GM21528 (cell line): Measurements from ENCODE around the gene ATAD3B.
"Not testable (repeated sequence)": the region's sequence is repeated elsewhere in the genome, so short reads cannot be mapped to it uniquely, and the experiment has no call there.

Experiments
- ATAC-seq: cut with Tn5 transposase; IDR thresholded peaks from one replicate; pipeline ENCODE4 v1.9.1; 2021; ENCODE audit warnings: mild to moderate bottlenecking, moderate library complexity; ENCODE audit not compliant: unreplicated experiment, low FRiP score

The ATAD3B gene

DNA sequence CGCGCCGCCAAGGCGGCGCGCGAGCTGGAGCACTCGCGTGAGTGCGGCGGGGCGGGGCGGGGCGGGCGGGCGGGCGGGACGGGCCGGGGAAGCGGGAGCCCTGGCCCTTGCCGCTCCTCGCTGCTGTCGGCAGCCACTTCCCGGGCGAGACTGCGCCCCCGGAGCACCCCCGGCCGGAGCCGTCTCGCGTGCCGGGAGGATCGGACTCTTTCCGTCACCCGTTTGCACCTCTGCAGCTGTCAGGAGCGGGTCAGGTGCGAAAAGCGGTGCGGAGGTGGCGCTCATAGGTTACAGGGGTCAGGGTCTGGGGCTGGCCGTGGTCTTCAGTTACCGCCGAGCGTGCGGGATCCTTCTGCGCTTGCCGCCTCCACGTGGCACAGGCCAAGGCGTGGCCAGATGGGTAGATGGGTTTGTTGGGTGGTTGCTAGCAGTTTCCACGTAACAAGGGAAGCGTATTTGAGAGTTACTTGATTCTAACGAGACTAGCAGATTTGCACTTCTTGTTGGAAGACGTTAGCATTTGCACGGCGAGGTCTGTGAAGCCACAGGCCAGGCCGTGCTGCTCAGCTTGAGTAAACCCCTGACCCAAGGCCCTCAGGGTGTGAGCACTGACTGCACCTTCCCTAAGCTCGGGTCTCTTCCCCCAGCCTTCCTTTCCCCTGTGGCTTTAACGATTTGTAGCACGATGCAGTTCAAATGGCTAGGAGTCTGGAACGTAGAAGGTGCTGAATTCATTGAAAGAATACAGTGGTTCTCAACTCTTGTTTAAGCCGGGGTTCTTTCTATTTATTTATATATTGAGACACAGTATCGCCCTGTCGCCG, 700 bp downstream of the ATAD3B start:
- peak; percentile 29 for ATAC-seq

GRCh38 chr1:1476011-1476410, 4.4 kb downstream of the ATAD3B start:
- not testable (repeated sequence) for ATAC-seq

- no peak for ATAC-seq
Observed at GRCh38 chr1:1477206-1477605, 5.6 kb downstream of the ATAD3B start.

DNA sequence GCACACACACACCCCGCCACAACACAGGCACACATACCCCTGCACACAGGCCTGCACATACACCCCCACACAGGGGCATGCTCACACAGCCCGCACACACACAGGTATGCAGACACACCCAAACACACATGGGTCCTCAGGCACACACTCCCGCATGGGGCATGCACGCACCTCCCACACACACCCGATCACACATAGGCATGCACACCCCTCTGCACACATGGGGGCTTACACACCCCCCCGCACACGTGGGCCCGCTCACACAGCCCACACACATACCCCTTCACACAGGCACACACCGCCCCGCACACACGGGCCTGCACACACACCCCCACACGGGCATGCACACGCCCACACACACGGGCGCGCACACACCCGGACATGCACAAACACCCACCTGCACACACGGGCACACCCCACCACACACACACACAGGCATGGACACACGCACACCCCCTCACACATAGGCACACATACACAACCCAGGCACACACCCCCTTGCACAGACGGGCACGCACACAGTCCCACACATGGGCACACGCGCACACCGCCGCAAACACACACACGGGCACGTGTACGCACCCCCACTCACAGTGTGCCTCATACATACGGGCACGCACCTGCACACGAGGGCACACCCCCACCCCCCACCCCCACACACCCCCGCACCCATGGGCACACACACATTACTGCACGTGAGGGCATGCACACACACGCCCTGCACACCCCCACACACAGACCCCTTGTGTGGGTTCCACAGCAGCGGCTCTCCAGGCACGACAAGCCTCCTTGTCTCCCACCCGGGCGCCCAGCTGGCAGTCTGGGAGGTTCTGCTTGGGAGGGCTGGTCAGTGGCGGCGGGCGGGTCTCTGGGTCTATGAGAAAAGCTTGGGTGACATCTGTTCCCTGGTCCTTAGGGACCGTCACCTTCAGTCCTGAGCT, 8.3 kb downstream of the ATAD3B start:
- ATAC-seq = no peak

- not testable (repeated sequence) for ATAC-seq
Observed at GRCh38 chr1:1480488-1480867, 8.9 kb downstream of the ATAD3B start.

- ATAC-seq = not testable (repeated sequence)
Observed at GRCh38 chr1:1481811-1482210, 10.2 kb downstream of the ATAD3B start.

DNA sequence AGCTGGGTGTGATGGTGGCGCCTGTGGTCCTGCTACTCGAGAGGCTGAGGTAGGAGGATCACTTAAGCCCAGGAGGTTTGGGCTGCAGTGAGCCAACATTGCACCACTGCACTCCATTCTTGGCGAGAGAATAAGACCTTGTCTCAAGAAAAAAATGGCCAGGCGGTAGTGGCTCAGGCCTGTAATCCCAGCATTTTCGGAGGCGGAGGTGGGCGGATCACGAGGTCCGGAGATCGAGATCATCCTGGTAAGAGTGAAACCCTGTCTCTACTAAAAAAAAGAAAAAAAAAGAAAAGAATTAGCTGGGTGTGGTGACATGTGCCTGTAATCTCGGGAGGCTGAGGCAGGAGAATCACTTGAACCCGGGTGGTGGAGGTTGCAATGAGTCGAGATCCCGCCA, 11.3 kb downstream of the ATAD3B start:
- no peak for ATAC-seq

DNA sequence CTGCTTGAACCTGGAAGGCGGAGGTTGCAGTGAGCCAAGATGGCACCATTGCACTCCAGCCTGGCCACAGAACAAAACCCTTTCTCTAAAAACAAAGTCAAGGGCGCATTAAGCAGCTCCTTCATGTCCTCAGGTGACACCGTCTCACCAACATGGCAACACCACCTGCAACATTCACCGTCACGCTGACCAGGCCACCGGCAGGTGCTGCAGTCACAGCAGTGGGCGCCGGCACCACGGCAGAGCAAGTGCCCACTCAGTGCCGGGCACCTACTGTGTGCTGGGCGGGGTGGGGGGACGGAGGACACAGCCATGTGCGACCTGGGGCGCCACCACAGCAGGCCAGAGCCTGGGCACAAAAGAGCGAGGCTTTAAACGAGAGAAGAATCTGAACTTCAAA, 12.1 kb downstream of the ATAD3B start:
- ATAC-seq = no peak

DNA sequence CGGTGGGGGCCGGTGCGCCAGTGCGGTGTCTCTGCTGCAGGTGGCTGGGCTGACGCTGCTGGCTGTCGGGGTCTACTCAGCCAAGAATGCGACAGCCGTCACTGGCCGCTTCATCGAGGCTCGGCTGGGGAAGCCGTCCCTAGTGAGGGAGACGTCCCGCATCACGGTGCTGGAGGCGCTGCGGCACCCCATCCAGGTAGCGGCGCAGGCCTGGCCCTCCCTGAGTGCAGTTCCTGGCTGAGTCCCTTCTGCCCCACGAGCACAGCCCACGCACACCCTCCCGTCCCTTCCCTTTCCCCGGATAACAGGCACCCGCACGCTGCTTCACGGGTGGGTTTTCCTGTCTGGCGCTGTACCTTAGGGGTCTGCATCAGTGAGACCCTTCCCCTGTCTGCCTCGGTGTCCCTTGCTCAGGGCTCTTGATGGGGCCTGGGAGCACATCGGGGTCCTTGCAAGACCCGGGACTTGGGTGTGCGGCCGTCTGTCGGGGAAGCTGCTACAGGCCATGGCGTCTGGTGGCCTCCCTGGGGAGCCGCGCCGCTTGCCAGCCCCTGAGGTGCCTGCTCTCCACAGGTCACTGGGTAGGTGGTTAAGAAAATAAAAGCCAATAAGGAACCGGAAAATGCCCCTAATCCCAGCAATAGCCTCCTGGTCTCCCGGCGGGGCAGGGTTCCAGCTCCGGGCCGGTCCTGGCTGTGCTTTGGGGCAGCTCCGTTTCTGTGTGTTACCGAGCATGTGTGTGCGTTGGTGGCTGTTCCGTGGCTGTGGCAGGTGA, 13.6 kb downstream of the ATAD3B start:
- ATAC-seq = not testable (repeated sequence)

GRCh38 chr1:1485755-1486317, 14.3 kb downstream of the ATAD3B start:
- not testable (repeated sequence) for ATAC-seq

DNA sequence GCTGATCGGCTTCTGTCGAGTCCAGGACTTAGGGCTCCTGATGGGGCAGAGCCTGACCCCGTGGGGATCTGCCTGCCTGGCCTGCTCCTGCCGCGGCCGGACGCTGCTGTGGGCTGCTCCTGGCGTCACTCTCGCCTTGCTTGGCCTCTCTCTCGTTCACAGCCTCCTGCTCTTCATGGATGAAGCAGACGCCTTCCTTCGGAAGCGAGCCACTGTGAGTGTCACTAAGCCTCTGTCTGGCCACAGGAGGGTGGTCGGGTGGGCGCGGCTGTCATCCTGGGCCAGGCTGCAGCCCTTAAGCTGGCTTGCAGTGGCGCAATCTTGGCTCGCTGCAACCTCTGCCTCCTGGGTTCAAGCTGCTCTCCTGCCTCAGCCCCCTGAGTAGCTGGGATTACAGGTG, 16.1 kb downstream of the ATAD3B start:
- no peak for ATAC-seq

DNA sequence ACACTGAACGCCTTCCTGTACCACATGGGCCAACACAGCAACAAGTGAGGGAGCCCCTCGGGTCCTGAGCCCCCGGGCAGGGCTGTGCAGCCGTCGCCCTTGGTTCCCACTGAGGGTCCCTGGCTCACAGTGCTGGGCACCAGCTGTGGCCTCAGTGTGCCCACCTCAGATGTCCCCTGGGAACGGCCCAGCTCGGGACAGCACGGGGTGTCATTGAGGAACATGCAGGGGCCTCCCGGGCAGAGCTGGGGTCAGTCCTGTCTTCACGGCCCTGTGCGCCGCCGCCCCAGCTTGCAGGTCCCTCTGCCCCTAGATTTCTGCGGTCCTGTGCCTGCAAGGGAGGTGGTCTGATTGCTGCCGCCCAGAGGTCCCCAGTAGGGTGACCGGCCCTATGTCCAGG, 17.7 kb downstream of the ATAD3B start:
- no peak for ATAC-seq

GRCh38 chr1:1489861-1490260, 18.3 kb downstream of the ATAD3B start:
- no peak for ATAC-seq

DNA sequence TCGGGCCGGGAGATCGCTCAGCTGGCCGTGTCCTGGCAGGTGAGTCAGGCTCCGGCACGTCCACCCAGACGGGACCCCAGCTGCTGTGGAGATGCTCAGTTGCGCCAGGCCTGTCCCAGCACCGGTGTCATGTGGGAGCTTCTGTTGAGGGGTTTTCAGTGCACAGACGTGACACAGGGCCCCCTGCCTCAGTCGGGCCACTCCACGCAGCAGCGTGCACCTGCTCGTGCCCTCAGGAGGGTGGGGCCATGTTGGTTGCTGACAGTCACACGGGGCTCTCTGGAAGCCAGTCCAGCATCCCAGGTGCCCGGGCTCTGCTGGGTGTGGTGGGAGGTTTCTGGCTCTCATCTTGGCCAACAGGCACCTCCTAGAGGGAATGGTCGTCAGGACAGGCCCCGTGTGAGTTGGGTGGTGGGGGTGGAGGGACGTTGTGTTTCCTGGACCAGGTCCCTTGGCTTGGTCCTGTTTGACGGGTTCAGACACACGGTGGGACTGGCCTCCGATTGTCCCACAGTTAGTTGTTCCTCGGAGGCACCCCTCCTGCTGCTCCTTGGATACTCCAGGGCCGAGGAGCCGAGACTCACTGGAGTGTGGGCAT, 19.2 kb downstream of the ATAD3B start:
- ATAC-seq = no peak

DNA sequence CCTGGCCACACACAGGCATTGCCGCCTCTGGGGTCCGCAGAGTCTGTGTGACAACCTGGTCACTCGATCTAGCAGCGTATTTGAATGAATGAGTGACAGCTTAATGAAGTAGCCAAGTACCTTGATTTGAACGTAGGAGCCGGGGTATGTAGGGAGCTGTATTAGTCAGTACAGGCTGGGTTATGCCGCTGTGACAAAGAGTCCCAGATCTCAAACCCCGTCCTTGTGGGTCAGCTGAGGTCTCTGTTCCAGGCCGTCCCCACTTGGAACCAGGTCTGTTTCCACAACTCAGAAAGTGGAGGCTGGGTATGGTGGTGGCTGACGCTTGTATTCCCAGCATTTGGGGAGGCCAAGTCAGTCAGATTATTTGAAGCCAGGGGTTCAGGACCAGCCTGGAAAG, 20.0 kb downstream of the ATAD3B start:
- no peak for ATAC-seq

DNA sequence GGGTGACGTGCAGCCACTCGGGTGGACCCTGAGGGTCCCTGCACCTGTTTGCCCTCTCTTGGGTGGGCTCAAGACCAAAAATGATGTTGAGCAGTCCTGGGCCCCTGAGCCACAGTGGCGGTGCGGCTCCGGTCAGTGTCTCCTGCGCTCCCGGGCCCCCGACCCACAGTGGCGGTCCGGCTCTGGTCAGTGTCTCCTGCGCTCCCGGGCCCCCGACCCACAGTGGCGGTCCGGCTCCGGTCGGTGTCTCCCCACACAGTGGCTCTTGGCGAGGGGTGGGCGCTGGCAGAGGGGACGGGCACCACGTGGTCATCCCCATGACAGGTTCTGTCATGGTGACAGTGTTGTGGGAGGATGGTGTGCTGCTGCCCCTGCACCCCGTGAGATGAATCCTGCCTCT, 22.7 kb downstream of the ATAD3B start:
- ATAC-seq = not testable (repeated sequence)

DNA sequence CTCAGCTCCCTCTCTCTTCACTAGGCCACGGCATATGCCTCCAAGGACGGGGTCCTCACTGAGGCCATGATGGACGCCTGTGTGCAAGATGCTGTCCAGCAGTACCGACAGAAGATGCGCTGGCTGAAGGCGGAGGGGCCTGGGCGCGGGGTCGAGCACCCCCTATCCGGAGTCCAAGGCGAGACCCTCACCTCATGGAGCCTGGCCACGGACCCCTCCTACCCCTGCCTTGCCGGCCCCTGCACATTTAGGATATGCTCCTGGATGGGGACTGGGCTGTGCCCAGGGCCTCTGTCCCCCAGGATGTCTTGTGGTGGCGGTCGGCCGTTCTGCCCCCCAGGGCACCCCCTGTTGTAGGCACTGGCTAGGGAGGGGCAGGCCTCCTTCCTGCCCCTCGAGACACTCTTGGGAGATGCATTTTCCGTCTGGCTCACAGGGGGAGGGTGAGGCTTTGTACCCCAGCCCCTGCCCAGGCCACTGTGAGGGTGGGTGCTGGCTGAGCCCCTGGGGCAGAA, 24.0 kb downstream of the ATAD3B start:
- ATAC-seq = not testable (repeated sequence)

DNA sequence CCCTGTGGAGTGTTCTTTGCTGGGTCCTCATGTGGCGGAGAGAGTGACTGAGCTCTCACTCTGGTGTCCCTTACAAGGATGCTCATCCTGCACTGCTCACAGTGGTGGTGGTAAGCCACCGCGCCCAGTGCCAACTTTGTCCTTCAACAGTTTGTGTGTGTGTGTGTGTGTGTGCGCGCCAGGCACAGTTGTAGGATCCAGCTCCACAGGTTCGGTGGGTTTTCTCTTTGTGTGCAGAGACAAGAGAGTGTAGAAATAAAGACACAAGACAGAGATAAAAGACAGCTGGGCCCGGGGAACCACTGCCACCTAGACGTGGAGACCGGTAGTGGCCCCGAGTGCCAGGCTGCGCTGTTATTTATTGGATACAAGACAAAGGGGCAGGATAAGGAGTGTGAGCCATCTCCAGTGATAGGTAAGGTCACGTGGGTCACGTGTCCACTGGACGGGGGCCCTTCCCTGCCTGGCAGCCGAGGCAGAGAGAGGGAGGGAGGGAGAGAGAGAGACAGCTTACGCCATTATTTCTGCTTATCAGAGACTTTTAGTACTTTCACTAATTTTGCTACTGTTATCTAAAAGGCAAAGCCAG, 33.3 kb downstream of the ATAD3B start:
- ATAC-seq = not testable (repeated sequence)

GRCh38 chr1:1505366-1505798, 33.8 kb downstream of the ATAD3B start:
- ATAC-seq = not testable (repeated sequence)
